HEK293 (cell line): Measurements from ENCODE around the gene C18orf32.
A peak's percentile ranks its signal among the peaks of the same experiment; 100 is the strongest.

Experiments
- CTCF ChIA-PET: fragments of 350-600 bp; formaldehyde crosslinking; extraction: SDS; loops from one replicate; lab custom pipeline; 2021; ENCODE audit warnings: antibody characterized with exemption; lab: Yijun Ruan, JAX
- POLR2A ChIA-PET: fragments of 300-600 bp; formaldehyde crosslinking; extraction: SDS; loops from one replicate; lab custom pipeline; 2020; ENCODE audit warnings: antibody characterized with exemption, inconsistent platforms; lab: Yijun Ruan, JAX
- H3K27ac ChIP-seq: fragments of 200-500 bp; sonication (Bioruptor generic); 2 replicates; pipeline ENCODE4 v1.5.1; 2014; ENCODE audit warnings: low read depth, low read length, control low read depth, inconsistent platforms; ENCODE audit errors: extremely low read depth
- H3K36me3 ChIP-seq, 2 experiments: fragments of 200-500 bp in 1 of 2; sonication (Bioruptor generic) in 1 of 2; 1 replicate in 1 of 2; 2 replicates in 1 of 2; pipeline ENCODE4 v1.5.1; 2014 to 2017; ENCODE audit warnings: inconsistent platforms in 2 of 2, low read length in 2 of 2; ENCODE audit not compliant: control insufficient read depth in 2 of 2, insufficient read depth in 1 of 2
- H3K4me1 ChIP-seq: fragments of 200-500 bp; sonication (Bioruptor generic); 2 replicates; pipeline ENCODE4 v1.5.1; 2014; ENCODE audit warnings: mild to moderate bottlenecking, low read length, inconsistent platforms; ENCODE audit not compliant: control insufficient read depth, insufficient read depth
- H3K4me3 ChIP-seq: 2 replicates; pipeline ENCODE4 v1.5.1; 2011; ENCODE audit warnings: low read depth, mild to moderate bottlenecking, control low read depth, low read length, moderate library complexity
- H3K9me3 ChIP-seq: fragments of 200-500 bp; sonication (Bioruptor generic); 2 replicates; pipeline ENCODE4 v1.5.1; 2014; ENCODE audit warnings: low read depth, low read length, inconsistent platforms; ENCODE audit not compliant: control insufficient read depth, insufficient read depth
- EGR2 ChIP-seq: fragments of 450-650 bp; formaldehyde crosslinking; IDR thresholded peaks from 2 replicates; pipeline ENCODE4 v1.5.1; 2016; ENCODE audit warnings: low read depth, missing biosample characterization, missing genetic modification characterization
- FEZF1 ChIP-seq: fragments of 450-650 bp; formaldehyde crosslinking; IDR thresholded peaks from 2 replicates; pipeline ENCODE4 v1.5.1; 2016; ENCODE audit warnings: missing biosample characterization, missing genetic modification characterization
- GLIS2 ChIP-seq: fragments of 450-650 bp; formaldehyde crosslinking; IDR thresholded peaks from 2 replicates; pipeline ENCODE4 v1.5.1; 2016; ENCODE audit warnings: missing biosample characterization, missing genetic modification characterization
- HOXD13 ChIP-seq: sonication (generic); formaldehyde crosslinking; IDR thresholded peaks from 2 replicates; pipeline ENCODE4 v1.8.0; 2022; ENCODE audit warnings: missing genetic modification reagents, borderline replicate concordance
- IKZF3 ChIP-seq: fragments of 450-650 bp; IDR thresholded peaks from 2 replicates; pipeline ENCODE4 v1.5.0; 2018; ENCODE audit warnings: missing biosample characterization, mild to moderate bottlenecking, missing genetic modification characterization, moderate library complexity
- KLF9 ChIP-seq: fragments of 450-650 bp; formaldehyde crosslinking; IDR thresholded peaks from 2 replicates; pipeline ENCODE4 v1.5.1; 2016; ENCODE audit warnings: missing biosample characterization, missing genetic modification characterization, low read depth
- OSR2 ChIP-seq: fragments of 450-650 bp; formaldehyde crosslinking; IDR thresholded peaks from 2 replicates; pipeline ENCODE4 v1.5.1; 2016; ENCODE audit warnings: missing biosample characterization, missing genetic modification characterization
- OVOL3 ChIP-seq: fragments of 450-650 bp; formaldehyde crosslinking; IDR thresholded peaks from 2 replicates; pipeline ENCODE4 v1.5.1; 2016; ENCODE audit warnings: missing biosample characterization, missing genetic modification characterization
- PRDM6 ChIP-seq: fragments of 450-650 bp; formaldehyde crosslinking; IDR thresholded peaks from 2 replicates; pipeline ENCODE4 v1.5.1; 2017; ENCODE audit warnings: missing biosample characterization, missing genetic modification characterization
- RBAK ChIP-seq: fragments of 450-650 bp; formaldehyde crosslinking; IDR thresholded peaks from 2 replicates; pipeline ENCODE4 v1.5.1; 2016; ENCODE audit warnings: missing biosample characterization, missing genetic modification characterization
- SCRT1 ChIP-seq: fragments of 450-650 bp; formaldehyde crosslinking; IDR thresholded peaks from 2 replicates; pipeline ENCODE4 v1.5.1; 2016; ENCODE audit warnings: missing biosample characterization, missing genetic modification characterization, borderline replicate concordance
- SETDB1 ChIP-seq: IDR thresholded peaks from one replicate; pipeline ENCODE4 v1.6.1; 2017; ENCODE audit warnings: mild to moderate bottlenecking, low read length, moderate library complexity, mixed read lengths; ENCODE audit not compliant: insufficient read length
- WT1 ChIP-seq: fragments of 450-650 bp; formaldehyde crosslinking; IDR thresholded peaks from 2 replicates; pipeline ENCODE4 v1.5.1; 2016; ENCODE audit warnings: missing biosample characterization, missing genetic modification characterization
- YY2 ChIP-seq: fragments of 450-650 bp; formaldehyde crosslinking; IDR thresholded peaks from 2 replicates; pipeline ENCODE4 v1.5.1; 2016; ENCODE audit warnings: missing biosample characterization, missing genetic modification characterization
- ZBTB1 ChIP-seq: fragments of 450-650 bp; formaldehyde crosslinking; IDR thresholded peaks from 2 replicates; pipeline ENCODE4 v1.5.1; 2016; ENCODE audit warnings: missing biosample characterization, missing genetic modification characterization
- ZBTB11 ChIP-seq: fragments of 450-650 bp; formaldehyde crosslinking; conservative IDR thresholded peaks from 2 replicates; pipeline ENCODE4 v1.5.1; 2016; ENCODE audit warnings: low read depth, missing biosample characterization, missing genetic modification characterization
- ZBTB17 ChIP-seq: fragments of 450-650 bp; formaldehyde crosslinking; IDR thresholded peaks from 2 replicates; pipeline ENCODE4 v1.5.1; 2016; ENCODE audit warnings: missing biosample characterization, missing genetic modification characterization
- ZBTB20 ChIP-seq: fragments of 450-650 bp; formaldehyde crosslinking; IDR thresholded peaks from 2 replicates; pipeline ENCODE4 v1.5.1; 2016; ENCODE audit warnings: missing biosample characterization, missing genetic modification characterization
- ZBTB48 ChIP-seq: fragments of 450-650 bp; formaldehyde crosslinking; IDR thresholded peaks from 2 replicates; pipeline ENCODE4 v1.5.1; 2016; ENCODE audit warnings: missing biosample characterization, missing genetic modification characterization
- ZFP3 ChIP-seq: fragments of 450-650 bp; formaldehyde crosslinking; IDR thresholded peaks from 2 replicates; pipeline ENCODE4 v1.5.1; 2016; ENCODE audit warnings: low read depth, missing biosample characterization, missing genetic modification characterization
- ZIC2 ChIP-seq: fragments of 450-650 bp; formaldehyde crosslinking; IDR thresholded peaks from 2 replicates; pipeline ENCODE4 v1.5.1; 2016; ENCODE audit warnings: missing biosample characterization, missing genetic modification characterization
- ZNF169 ChIP-seq: fragments of 450-650 bp; formaldehyde crosslinking; IDR thresholded peaks from 2 replicates; pipeline ENCODE4 v1.5.1; 2016; ENCODE audit warnings: missing biosample characterization, missing genetic modification characterization
- ZNF174 ChIP-seq: fragments of 450-650 bp; formaldehyde crosslinking; IDR thresholded peaks from 2 replicates; pipeline ENCODE4 v1.5.0; 2017; ENCODE audit warnings: missing biosample characterization, mild to moderate bottlenecking, missing genetic modification characterization
- ZNF221 ChIP-seq: fragments of 450-650 bp; formaldehyde crosslinking; IDR thresholded peaks from 2 replicates; pipeline ENCODE4 v1.5.1; 2017; ENCODE audit warnings: missing biosample characterization, missing genetic modification characterization, borderline replicate concordance
- ZNF292 ChIP-seq: fragments of 450-650 bp; formaldehyde crosslinking; IDR thresholded peaks from 2 replicates; pipeline ENCODE4 v1.5.1; 2016; ENCODE audit warnings: low read depth, missing biosample characterization, missing genetic modification characterization, borderline replicate concordance
- ZNF341 ChIP-seq: fragments of 450-650 bp; formaldehyde crosslinking; IDR thresholded peaks from 2 replicates; pipeline ENCODE4; 2016; ENCODE audit warnings: low read depth, missing biosample characterization, missing genetic modification characterization
- ZNF513 ChIP-seq: fragments of 450-650 bp; IDR thresholded peaks from 2 replicates; pipeline ENCODE4 v1.5.1; 2018; ENCODE audit warnings: missing biosample characterization, missing genetic modification characterization
- ZNF529 ChIP-seq: fragments of 450-650 bp; formaldehyde crosslinking; IDR thresholded peaks from 2 replicates; pipeline ENCODE4 v1.5.1; 2017; ENCODE audit warnings: missing genetic modification characterization, missing biosample characterization; ENCODE audit not compliant: insufficient replicate concordance
- ZNF624 ChIP-seq: fragments of 450-650 bp; formaldehyde crosslinking; IDR thresholded peaks from 2 replicates; pipeline ENCODE4 v1.5.1; 2017; ENCODE audit warnings: missing biosample characterization, missing genetic modification characterization
- ZNF626 ChIP-seq: fragments of 450-650 bp; sonication (Bioruptor Pico); formaldehyde crosslinking; IDR thresholded peaks from 2 replicates; pipeline ENCODE4 v1.5.1; 2018; ENCODE audit warnings: missing biosample characterization, missing genetic modification characterization, inconsistent platforms
- ZNF670 ChIP-seq: fragments of 450-650 bp; formaldehyde crosslinking; IDR thresholded peaks from 2 replicates; pipeline ENCODE4 v1.5.1; 2016; ENCODE audit warnings: missing biosample characterization, missing genetic modification characterization, low read depth
- ZNF707 ChIP-seq: fragments of 450-650 bp; formaldehyde crosslinking; IDR thresholded peaks from 2 replicates; pipeline ENCODE4 v1.5.1; 2016; ENCODE audit warnings: missing biosample characterization, missing genetic modification characterization
- ZNF776 ChIP-seq: fragments of 450-650 bp; formaldehyde crosslinking; IDR thresholded peaks from 2 replicates; pipeline ENCODE4 v1.5.0; 2017; ENCODE audit warnings: missing biosample characterization, missing genetic modification characterization, borderline replicate concordance

C18orf32 gene

GRCh38 chr18:49500201-49500921, 13.3 kb upstream of the C18orf32 start:
- no peaks in the 10 kb centered on the region for H3K36me3 ChIP-seq
- H3K27ac ChIP-seq: no peak overlapping the region
- no peak overlapping the region for H3K4me3 ChIP-seq
- ChIA-PET POLR2A (no interaction called here), CTCF (interaction anchor here (0.6 to 1.4 kb wide), 4 partner anchors 10 to 704 kb away, joined by 3 to 7 read pairs (median 6); no protein-coding TSS in a partner anchor)
- no peaks in the 10 kb centered on the region for H3K9me3 ChIP-seq
- no peaks in the 10 kb centered on the region for H3K4me1 ChIP-seq
- TF ChIP-seq GLIS2 (tag by site-specific recombination) (no peak), ZBTB48 (no peak), ZBTB17 (no peak), ZIC2 (peak; percentile 71), ZNF529 (tag by site-specific recombination) (no peak), WT1 (tag by site-specific recombination) (0 out of 2 replicates have a peak, but pooled peaks have one; percentile 14), ZNF513 (no peak), ZFP3 (tag by site-specific recombination) (no peak), IKZF3 (no peak), FEZF1 (tag by site-specific recombination) (peak; percentile 73), ZNF292 (tag by site-specific recombination) (no peak), ZNF776 (no peak), ZBTB1 (no peak), SETDB1 (no peak), ZNF707 (tag by site-specific recombination) (no peak), RBAK (tag by site-specific recombination) (no peak), ZBTB20 (tag by site-specific recombination) (no peak), OVOL3 (tag by site-specific recombination) (no peak), OSR2 (tag by site-specific recombination) (peak; percentile 27; the same call in 1 of the 2 replicates), YY2 (tag by site-specific recombination) (no peak), ZNF221 (tag by site-specific recombination) (no peak), EGR2 (tag by site-specific recombination) (no peak), ZNF169 (no peak), ZBTB11 (tag by site-specific recombination) (no peak), ZNF670 (tag by site-specific recombination) (no peak), ZNF624 (no peak), ZNF174 (tag by site-specific recombination) (no peak), PRDM6 (tag by site-specific recombination) (peak; percentile 65), ZNF341 (tag by site-specific recombination) (peak; percentile 43), SCRT1 (tag by site-specific recombination) (no peak), ZNF626 (tag by site-specific recombination) (no peak), KLF9 (tag by site-specific recombination) (no peak), HOXD13 (CRISPR knock-in tag) (no peak)
